Nephron progenitor cell (in vitro differentiated cells): ENCODE results near the gene BABAM2.
A peak's percentile ranks its signal among the peaks of the same experiment; 100 is the strongest.
"Not testable (repeated sequence)": the region's sequence is repeated elsewhere in the genome, so short reads cannot be mapped to it uniquely, and the experiment has no call there.

Experiments used
- DNase-seq: peaks from one replicate; pipeline ENCODE4 v3.0.0; 2021
- H3K27ac Mint-ChIP-seq: 2 replicates; pipeline ENCODE4 v1.8.0; 2021; ENCODE audit warnings: mild to moderate bottlenecking, moderate library complexity, mixed read lengths
- H3K27me3 Mint-ChIP-seq: 2 replicates; pipeline ENCODE4 v1.8.0; 2021; ENCODE audit warnings: mild to moderate bottlenecking, low read depth, mixed read lengths; ENCODE audit not compliant: poor library complexity
- H3K36me3 Mint-ChIP-seq: 2 replicates; pipeline ENCODE4 v1.8.0; 2021; ENCODE audit warnings: low read depth, mixed read lengths
- H3K4me1 Mint-ChIP-seq: 2 replicates; pipeline ENCODE4 v1.8.0; 2021; ENCODE audit warnings: mixed read lengths
- H3K4me3 Mint-ChIP-seq: 2 replicates; pipeline ENCODE4 v1.8.0; 2021; ENCODE audit warnings: mild to moderate bottlenecking, moderate library complexity, mixed read lengths
- H3K9me3 Mint-ChIP-seq: 2 replicates; pipeline ENCODE4 v1.8.0; 2021; ENCODE audit warnings: mild to moderate bottlenecking, moderate library complexity, mixed read lengths
- TF ChIP-seq, protein P1 (sequence below): fragments of 200-600 bp; sonication (generic); IDR thresholded peaks from 2 replicates; pipeline ENCODE4 v1.5.0; 2021; ENCODE audit warnings: antibody characterized with exemption

BABAM2 gene

GRCh38 chr2:28002181-28002580, 111.7 kb downstream of the BABAM2 start:
- H3K27ac Mint-ChIP-seq: no peak overlapping the region
- H3K36me3 Mint-ChIP-seq: peaks cover 19% of the 10 kb centered on the region
- DNase-seq: no peak
- no peak overlapping the region for H3K4me3 Mint-ChIP-seq
- TF ChIP-seq, protein P1, sequence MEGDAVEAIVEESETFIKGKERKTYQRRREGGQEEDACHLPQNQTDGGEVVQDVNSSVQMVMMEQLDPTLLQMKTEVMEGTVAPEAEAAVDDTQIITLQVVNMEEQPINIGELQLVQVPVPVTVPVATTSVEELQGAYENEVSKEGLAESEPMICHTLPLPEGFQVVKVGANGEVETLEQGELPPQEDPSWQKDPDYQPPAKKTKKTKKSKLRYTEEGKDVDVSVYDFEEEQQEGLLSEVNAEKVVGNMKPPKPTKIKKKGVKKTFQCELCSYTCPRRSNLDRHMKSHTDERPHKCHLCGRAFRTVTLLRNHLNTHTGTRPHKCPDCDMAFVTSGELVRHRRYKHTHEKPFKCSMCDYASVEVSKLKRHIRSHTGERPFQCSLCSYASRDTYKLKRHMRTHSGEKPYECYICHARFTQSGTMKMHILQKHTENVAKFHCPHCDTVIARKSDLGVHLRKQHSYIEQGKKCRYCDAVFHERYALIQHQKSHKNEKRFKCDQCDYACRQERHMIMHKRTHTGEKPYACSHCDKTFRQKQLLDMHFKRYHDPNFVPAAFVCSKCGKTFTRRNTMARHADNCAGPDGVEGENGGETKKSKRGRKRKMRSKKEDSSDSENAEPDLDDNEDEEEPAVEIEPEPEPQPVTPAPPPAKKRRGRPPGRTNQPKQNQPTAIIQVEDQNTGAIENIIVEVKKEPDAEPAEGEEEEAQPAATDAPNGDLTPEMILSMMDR: no peak
- H3K9me3 Mint-ChIP-seq: peaks cover 16% of the 10 kb centered on the region
- no peaks in the 10 kb centered on the region for H3K4me1 Mint-ChIP-seq
- no peaks in the 10 kb centered on the region for H3K27me3 Mint-ChIP-seq

- no peak for DNase-seq
- Mint-ChIP-seq H3K4me1 (no peaks in the 10 kb centered on the region), H3K27me3 (no peaks in the 10 kb centered on the region), H3K9me3 (peaks cover 16% of the 10 kb centered on the region), H3K36me3 (peaks cover 19% of the 10 kb centered on the region), H3K4me3 (no peak overlapping the region), H3K27ac (no peak overlapping the region)
- TF ChIP-seq, protein P1: no peak
Measured at GRCh38 chr2:28004086-28004485, 113.6 kb downstream of the BABAM2 start.

DNA sequence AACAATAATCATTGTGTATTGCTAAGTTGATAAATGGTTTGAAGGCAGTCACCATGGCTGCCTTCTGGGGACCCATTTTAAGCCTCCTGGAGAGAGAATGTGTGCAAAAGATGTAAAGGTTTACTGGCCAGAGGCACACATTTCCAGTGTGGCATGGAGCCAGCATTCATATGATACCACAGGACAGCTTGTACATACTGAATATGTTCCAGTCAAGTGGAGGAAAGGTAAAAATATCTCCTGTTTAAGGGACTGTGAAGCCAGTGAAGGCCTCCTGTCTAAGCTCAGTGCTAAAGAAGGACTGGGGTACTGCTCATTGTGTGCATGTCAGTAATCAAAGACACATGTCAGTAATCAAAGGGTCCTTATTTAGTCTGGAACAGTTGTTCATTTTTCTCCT, 119.2 kb downstream of the BABAM2 start:
- Mint-ChIP-seq H3K4me1 (no peaks in the 10 kb centered on the region), H3K27ac (no peak overlapping the region), H3K9me3 (no peaks in the 10 kb centered on the region), H3K27me3 (peaks cover 3% of the 10 kb centered on the region), H3K4me3 (no peak overlapping the region), H3K36me3 (no peaks in the 10 kb centered on the region)
- TF ChIP-seq, protein P1: no peak
- no peak for DNase-seq

DNA sequence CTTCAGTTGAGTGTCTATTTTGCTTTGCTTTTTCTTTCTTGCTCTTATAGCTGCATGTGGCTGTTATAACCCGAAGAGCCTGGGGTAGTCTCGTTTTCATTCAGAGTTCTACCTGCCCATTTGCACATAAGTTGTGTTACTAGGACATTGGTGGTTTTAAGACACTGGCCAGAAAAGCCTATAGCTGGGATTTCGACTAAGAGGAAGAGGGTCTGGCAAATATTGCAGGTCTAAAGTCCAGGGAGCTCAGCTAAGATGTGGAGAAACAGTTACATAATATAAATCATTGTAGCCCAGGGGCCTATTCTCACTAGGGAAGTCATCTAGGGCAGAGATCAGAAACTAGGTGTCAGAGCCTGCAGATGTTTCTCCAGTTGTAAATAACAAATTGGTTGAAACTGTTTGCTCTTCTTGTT, 120.8 kb downstream of the BABAM2 start:
- no peak overlapping the region for H3K4me3 Mint-ChIP-seq
- H3K4me1 Mint-ChIP-seq: no peaks in the 10 kb centered on the region
- no peaks in the 10 kb centered on the region for H3K36me3 Mint-ChIP-seq
- peaks cover 3% of the 10 kb centered on the region for H3K27me3 Mint-ChIP-seq
- TF ChIP-seq, protein P1: no peak
- H3K9me3 Mint-ChIP-seq: no peaks in the 10 kb centered on the region
- no peak overlapping the region for H3K27ac Mint-ChIP-seq
- no peak for DNase-seq

DNA sequence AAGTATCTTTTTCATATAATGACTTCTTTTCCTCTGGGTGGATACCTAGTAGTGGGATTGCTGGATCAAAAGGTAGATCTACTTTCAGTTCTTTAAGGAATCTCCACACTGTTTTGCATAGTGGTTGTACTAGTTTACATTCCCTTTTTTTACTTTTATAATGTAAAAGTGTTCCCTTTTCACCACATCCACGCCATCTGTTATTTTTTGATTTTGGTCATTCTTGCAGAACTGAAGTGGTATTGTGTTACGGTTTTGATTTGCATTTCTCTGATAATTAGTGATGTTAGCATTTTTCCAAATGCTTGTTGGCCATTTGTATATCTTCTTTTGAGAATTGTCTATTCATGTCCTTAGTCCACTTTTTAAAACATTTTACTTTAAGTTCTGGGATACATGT, 127.9 kb downstream of the BABAM2 start:
- not testable (repeated sequence) for H3K27ac Mint-ChIP-seq
- peaks cover 14% of the 10 kb centered on the region for H3K4me1 Mint-ChIP-seq

DNA sequence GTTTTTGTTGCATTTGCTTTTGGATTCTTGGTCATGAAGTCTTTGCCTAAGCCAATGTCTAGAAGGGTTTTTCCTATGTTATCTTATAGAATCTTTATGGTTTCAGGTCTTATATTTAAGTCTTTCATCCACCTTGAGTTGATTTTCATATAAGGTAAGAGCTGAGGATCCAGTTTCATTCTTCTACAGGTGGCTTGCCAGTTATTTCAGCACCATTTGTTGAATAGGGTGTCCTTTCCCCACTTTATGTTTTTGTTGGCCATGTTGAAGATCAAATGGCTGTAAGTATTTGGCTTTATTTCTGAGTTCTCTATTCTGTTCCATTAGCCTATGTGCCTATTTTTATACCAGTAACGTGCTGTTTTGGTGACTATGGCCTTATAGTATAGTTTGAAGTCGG, 129.0 kb downstream of the BABAM2 start:
- H3K4me1 Mint-ChIP-seq: peaks cover 14% of the 10 kb centered on the region
- not testable (repeated sequence) for H3K4me3 Mint-ChIP-seq, H3K27me3 Mint-ChIP-seq, DNase-seq, H3K36me3 Mint-ChIP-seq, H3K9me3 Mint-ChIP-seq, H3K27ac Mint-ChIP-seq

More for the DNA sequence above, 127.9 kb downstream of the BABAM2 start:
- H3K36me3 Mint-ChIP-seq, H3K9me3 Mint-ChIP-seq, H3K27me3 Mint-ChIP-seq, H3K4me3 Mint-ChIP-seq, DNase-seq: not testable (repeated sequence)

DNA sequence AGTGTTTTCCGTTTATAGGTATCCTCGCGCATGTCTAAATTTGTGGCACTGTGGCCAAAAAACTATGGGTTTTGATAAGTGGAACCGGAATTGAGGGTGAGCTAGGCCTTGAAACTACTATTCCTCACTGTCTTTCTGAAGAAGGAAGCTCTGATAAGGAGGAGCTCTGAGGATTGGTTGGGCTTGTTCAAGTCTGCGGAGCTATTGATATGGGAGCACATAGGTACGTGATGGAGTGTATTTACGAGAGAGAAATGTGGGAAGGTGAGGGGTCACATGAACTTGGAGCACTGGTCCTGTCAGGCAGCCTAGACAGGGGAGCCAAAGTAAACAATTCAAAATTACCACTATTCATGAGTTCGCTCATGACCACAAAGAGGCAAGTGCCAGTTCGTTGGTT, 131.4 kb downstream of the BABAM2 start:
- Mint-ChIP-seq H3K4me1 (peaks cover 14% of the 10 kb centered on the region), H3K9me3 (peaks cover 4% of the 10 kb centered on the region), H3K4me3 (no peak overlapping the region), H3K27ac (peak overlapping the region; percentile 16), H3K27me3 (peaks cover 5% of the 10 kb centered on the region), H3K36me3 (peaks cover 17% of the 10 kb centered on the region)
- DNase-seq: no peak
- TF ChIP-seq, protein P1: no peak
